GM11168 (cell line): Measurements from ENCODE around the gene DHFR.
"Not testable (repeated sequence)": the region's sequence is repeated elsewhere in the genome, so short reads cannot be mapped to it uniquely, and the experiment has no call there.

Experiments
- in situ Hi-C: fragments of 300-500 bp; cut with MboI; formaldehyde crosslinking; loops from one replicate; pipeline ENCODE4 v1.12.0; 2022; ENCODE audit warnings: low sequenced_read_pairs; ENCODE audit not compliant: unreplicated experiment

Gene DHFR

DNA sequence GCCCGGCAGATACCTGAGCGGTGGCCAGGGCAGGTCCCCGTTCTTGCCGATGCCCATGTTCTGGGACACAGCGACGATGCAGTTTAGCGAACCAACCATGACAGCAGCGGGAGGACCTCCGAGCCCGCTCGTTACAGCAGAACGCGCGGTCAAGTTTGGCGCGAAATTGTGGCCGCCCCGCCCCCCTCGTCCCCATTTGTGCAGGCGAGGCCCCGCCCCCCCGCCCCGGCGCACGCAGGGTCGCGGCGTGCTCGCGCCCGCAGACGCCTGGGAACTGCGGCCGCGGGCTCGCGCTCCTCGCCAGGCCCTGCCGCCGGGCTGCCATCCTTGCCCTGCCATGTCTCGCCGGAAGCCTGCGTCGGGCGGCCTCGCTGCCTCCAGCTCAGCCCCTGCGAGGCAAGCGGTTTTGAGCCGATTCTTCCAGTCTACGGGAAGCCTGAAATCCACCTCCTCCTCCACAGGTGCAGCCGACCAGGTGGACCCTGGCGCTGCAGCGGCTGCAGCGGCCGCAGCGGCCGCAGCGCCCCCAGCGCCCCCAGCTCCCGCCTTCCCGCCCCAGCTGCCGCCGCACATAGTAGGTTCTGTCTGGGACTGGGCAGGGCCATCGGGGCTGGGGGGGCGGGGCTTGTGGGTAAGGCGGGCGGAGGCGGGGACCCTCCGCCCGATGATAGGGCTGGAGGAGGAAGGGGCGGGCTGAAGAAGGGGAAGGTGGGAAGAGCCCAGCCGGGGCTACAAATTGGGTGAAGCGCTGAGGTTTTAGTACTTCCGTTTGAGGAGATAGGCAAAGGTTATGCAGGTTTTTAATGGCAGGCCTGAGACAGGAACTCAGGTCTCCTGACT is at the start of gene DHFR, which contains the start of gene MSH3:
Gene DHFR (minus strand): TSS at position 593 of the 840 bp plus-strand sequence. CDS start 494 bp downstream, at position 99.
Gene MSH3 (plus strand): TSS at position 262 of the 840 bp plus-strand sequence. CDS start 76 bp downstream, at position 338.
- in situ Hi-C loops = no loop called here

DNA sequence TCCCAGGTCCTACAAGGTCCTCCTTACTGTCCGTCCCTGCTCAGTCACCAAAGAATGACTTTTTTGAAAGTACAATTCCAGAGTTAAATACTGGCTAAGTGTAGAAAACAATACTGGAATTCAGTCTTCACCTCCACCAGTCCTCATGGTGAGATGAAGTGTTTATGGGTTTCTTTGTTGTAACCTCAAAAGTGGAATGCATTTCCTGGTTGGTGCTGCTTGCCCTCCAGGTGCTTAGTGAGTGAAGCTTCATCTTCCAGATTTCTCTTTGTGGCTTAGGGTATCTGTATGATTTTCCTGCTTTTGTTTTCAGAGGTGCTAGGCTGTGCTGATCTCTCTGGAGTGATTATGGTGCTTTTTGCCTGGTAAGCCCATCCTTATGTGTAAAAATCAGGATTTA is 49.4 kb upstream of the DHFR start:
- in situ Hi-C loops = no loop called here

DNA sequence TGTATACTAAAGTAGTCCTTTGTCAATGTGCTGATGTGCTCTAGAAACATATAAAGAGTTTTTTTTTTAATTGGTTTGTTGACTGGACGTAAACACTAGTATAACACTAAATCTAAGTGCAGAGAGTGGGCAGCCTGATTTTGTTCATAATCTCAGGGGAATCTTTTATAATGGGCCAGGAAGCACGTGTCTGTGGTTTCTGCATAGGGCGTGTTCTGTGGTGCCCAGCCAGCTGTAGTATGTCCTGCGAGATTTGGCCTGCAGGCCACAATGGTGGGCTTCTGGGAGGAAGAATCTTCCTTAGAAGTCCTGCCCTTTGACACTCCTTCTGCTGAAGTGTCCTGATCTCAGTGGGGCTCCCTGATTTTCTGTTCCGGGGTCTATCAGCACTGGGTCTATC is 49.0 kb upstream of the DHFR start:
- in situ Hi-C loops = no loop called here

GRCh38 chr5:80703291-80703690 is 48.5 kb upstream of the DHFR start:
- in situ Hi-C loops = no loop called here

GRCh38 chr5:80701597-80701996 is 46.8 kb upstream of the DHFR start:
- in situ Hi-C loops = no loop called here

GRCh38 chr5:80698369-80698768 is 43.6 kb upstream of the DHFR start:
- in situ Hi-C loops = loop anchor here (25.0 kb wide), 1 partner anchor 489 kb away; no protein-coding TSS in a partner anchor

- in situ Hi-C loops = loop anchor here (25.0 kb wide), 1 partner anchor 490 kb away; no protein-coding TSS in a partner anchor
Measured at GRCh38 chr5:80697100-80697499, 42.3 kb upstream of the DHFR start.

DNA sequence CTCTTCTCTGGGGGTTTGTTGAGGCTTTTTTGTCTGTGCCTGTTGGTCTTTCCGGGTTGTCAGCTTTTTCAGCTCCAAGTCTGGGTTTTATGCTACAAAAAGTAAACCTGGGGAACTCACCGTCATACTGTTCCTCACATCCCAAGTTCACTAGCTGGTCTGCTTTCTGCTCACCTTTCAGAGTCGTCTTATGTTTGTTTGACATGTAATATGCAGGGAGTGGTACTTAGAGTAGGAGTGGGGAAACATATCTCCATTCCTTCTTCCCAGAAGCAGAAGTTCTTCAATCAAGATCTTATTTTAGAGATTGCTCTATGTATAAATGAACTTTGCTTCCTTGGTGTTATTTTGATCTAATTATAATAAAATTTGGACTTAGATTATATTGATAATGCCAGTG is 41.7 kb upstream of the DHFR start:
- in situ Hi-C loops = loop anchor here (25.0 kb wide), 1 partner anchor 491 kb away; no protein-coding TSS in a partner anchor

- in situ Hi-C loops = loop anchor here (25.0 kb wide), 1 partner anchor 492 kb away; no protein-coding TSS in a partner anchor
Measured at GRCh38 chr5:80695666-80696065, 40.9 kb upstream of the DHFR start.

DNA sequence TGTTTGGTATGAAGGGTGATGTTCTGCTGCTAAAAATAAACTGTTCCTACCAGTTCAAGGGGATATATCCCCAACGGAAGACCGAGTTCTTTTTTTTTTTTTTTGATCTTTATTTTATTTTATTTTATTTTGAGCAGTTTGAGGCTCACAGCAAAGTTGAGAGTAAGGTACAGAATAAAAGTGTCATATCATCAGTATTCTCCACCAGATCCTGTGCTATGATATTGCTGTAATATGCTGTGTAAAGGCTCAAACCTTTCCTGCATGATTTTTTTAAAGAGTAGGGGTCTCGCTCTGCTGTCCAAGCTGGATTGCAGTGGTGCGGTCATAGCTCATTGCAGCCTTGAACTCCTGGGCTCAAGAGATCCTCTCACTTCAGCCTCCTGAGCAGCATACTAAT is 34.8 kb upstream of the DHFR start:
- in situ Hi-C loops = loop anchor here (25.0 kb wide), 1 partner anchor 498 kb away; no protein-coding TSS in a partner anchor

- in situ Hi-C loops = loop anchor here (25.0 kb wide), 1 partner anchor 498 kb away; no protein-coding TSS in a partner anchor
Measured at GRCh38 chr5:80688648-80689420, 34.1 kb upstream of the DHFR start.

DNA sequence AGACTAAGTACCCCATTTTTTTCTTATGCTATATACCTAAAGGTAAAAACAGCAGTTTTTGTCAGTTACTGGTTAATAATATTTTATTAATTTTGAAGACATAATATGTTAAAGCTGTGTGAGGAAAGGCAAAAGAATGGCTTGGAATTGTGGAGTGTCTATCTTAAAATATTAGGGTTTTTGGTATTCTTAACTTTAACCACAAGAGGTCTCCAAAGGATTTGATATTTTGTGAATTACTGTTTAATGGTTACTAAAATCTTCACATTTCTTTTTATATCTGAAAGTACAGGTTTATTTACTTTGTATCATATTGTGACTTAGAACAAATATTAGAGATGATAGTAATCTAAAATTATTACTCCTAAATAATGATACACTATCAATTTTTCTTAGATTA is 32.0 kb upstream of the DHFR start:
- in situ Hi-C loops = loop anchor here (25.0 kb wide), 1 partner anchor 501 kb away; no protein-coding TSS in a partner anchor

- in situ Hi-C loops = loop anchor here (10.0 to 25.0 kb wide), 2 partner anchors 202 to 511 kb away; no protein-coding TSS in a partner anchor
Measured at GRCh38 chr5:80676706-80677105, 21.9 kb upstream of the DHFR start.

DNA sequence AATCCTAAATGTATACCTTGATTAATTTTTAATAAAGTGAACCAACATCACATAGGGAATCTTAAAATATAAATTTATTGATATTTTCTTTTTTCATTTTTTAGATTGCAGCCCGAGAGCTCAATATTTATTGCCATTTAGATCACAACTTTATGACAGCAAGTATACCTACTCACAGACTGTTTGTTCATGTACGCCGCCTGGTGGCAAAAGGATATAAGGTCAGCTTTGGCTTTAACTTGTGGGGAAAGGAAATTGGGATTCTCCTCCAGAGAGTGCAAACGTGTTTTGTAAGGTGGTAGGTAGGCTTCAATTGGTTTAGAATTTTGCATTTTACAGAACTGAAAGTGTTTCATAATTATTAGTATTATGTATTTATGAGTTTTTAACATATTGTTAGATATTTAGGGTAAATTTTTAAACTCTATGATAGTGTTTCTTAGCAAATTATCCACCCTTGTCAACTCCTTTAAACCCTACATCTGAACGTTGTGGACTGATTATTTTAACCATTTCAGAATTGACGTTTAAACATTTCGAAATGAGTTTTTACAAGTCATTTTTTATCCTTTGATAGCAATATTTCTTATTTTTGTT is 17.5 kb upstream of the DHFR start:
- in situ Hi-C loops = loop anchor here (10.0 kb wide), 1 partner anchor 197 kb away; no protein-coding TSS in a partner anchor

DNA sequence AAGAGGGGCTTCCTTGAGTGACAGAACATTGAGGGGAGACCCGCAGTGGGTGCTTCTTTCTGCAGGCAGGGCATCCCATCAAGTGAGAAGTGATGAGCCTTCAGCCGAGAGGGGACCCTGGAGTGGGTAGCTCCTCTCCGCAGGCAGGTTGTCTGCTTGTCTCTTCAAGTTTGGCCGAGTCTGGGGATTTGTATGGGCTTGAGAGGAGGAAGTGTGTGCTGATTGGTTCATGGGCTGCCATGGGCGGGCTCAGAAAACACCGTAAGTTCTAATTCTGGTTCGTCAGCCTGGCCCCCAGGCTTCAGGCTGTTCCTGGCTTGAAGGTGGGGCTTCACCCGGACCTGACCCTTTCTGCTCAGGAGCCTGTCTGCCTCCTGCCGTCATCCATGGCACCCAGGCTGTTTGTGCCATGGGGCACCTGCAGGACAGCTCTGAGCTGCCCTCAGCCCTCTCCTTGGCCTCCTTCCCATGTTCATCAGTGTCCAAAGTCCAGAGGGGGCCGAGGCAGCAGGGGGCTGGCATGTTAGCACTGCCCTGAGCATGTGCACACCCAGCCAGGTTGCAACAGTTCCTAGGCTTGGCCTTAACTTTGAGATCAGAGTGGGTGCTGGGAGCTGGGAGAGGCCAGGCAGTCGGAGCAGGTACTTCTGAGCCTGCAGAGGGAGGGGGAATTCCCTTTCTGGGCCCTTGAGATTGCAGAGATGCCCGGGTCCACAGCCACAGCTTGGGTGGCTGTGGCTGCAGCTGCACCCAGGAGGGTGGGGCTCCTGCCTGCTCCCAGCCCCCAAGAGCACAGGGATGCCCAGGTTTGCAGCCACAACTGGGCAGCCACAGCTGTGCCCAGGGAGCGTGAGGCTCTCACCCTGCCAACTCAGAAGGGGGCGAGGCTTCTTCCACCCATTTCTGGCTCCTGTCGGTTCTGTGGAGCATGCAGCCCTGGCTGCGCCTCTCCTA is 13.5 kb upstream of the DHFR start:
- in situ Hi-C loops = no loop called here

- in situ Hi-C loops = no loop called here
Measured at GRCh38 chr5:80667384-80667783, 12.6 kb upstream of the DHFR start.

DNA sequence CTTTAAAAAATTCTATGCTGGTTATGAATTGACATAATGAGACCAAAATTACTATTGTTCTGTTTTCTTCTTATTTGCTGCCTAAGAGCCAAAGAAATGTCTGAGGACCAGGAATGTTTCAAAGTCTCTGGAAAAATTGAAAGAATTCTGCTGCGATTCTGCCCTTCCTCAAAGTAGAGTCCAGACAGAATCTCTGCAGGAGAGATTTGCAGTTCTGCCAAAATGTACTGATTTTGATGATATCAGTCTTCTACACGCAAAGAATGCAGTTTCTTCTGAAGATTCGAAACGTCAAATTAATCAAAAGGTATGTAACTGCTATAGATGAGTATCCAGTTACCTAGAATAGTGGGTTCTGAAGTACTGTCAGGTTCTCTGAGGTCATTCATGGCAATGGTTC is 10.3 kb upstream of the DHFR start:
- in situ Hi-C loops = no loop called here

DNA sequence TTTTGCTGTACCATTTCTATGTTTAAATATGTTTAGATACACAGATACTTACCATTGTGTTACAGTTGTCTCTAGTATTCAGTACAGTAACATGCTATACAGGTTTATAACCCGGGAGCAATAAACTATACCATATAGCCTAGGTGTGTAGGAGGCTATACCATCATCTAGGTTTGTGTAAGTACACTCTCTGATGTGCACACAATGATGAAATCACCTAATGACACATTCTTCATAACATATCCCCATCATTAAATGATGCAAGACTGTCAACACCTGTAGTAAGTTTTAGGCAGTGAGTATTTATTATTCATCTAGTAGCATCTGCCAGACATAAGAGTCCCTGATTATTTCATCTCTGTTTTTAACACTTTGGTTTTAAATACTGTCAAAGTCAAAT is 7.3 kb upstream of the DHFR start:
- in situ Hi-C loops = no loop called here

- in situ Hi-C loops = not testable (repeated sequence)
Measured at GRCh38 chr5:80660661-80661060, 5.9 kb upstream of the DHFR start.
